T-helper 1 cell treated with Interleukin-12 subunit alpha and Interleukin-12 subunit beta and Interleukin-4 antibody, amounts not matched to agents 30 μg/mL and 1 μg/mL, for 36 hours (primary cell): ENCODE measurements around the gene COL8A2.
A peak's percentile ranks its signal among the peaks of the same experiment; 100 is the strongest.

Experiments used
- H3K27ac Mint-ChIP-seq: one replicate; pipeline ENCODE4 v1.8.0; 2021; ENCODE audit warnings: mild to moderate bottlenecking, mixed read lengths
- H3K27me3 Mint-ChIP-seq: one replicate; pipeline ENCODE4 v1.8.0; 2021; ENCODE audit warnings: low read depth, mixed read lengths
- H3K36me3 Mint-ChIP-seq: one replicate; pipeline ENCODE4 v1.8.0; 2021; ENCODE audit warnings: low read depth, mixed read lengths
- H3K4me1 Mint-ChIP-seq: one replicate; pipeline ENCODE4 v1.8.0; 2021; ENCODE audit warnings: low read depth, mixed read lengths
- H3K4me3 Mint-ChIP-seq: one replicate; pipeline ENCODE4 v1.8.0; 2021; ENCODE audit warnings: mild to moderate bottlenecking, moderate library complexity, mixed read lengths
- H3K9me3 Mint-ChIP-seq: one replicate; pipeline ENCODE4 v1.8.0; 2021; ENCODE audit warnings: mixed read lengths

The COL8A2 gene

DNA sequence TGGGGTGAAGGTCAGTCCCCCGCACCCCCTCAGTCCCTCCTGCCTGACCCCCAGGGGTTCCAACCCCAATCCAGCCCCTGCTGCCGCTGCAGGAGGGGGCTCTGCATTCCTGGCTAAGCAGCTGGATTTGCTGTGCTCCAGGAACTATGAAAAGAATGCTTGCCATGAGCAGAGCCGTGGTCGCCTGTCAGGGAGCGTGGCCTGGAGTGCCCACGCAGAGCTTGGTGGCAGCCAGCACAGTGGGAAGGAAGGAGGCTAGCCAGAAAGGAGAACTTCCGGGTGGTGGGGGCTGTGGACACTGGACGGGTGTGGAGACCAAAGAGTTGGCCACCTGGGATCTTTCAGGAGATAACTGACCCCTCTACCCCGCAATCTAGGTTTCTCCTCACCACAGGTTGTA is 5.6 kb downstream of the COL8A2 start:
- Mint-ChIP-seq H3K36me3 (peaks cover 1% of the 10 kb centered on the region), H3K27ac (no peak overlapping the region), H3K4me1 (peaks cover 6% of the 10 kb centered on the region), H3K4me3 (no peak overlapping the region), H3K9me3 (no peaks in the 10 kb centered on the region), H3K27me3 (peaks cover 35% of the 10 kb centered on the region)

DNA sequence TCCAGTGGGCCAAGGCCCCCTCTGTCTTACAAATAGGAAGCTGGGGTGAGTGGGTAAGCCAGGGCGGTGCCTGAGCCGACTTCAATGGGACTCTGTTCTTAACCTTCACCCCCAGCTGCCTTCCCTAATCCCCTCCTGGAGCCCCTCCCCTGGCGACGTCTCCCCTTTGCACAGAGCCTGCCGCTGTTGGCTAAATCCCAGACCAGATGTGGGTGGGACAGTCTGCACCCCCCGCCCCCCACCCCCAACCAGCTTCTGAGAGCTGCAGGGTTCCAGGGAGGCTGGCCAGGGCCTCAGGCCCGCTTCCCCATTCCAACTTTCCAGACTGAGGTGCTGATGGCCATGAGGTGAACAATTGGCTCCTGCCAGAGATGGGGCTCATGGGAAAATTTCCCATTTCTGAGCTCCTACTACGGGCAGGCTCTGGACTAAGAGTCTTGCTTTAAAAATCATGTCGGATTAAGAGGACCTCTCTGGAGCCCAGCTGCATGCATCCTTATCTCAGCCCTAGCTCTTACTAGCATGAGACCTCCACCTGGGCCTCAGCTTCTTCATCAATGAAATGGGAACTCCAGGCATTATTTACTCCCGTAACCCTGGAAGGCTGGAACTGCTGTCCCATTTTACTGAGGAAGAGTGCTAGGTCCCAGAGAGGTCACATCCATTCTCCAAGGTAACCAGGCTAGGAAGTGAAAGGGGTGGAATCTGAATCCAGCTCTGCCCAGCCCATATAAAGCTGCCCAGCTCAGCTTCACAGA is 6.4 kb downstream of the COL8A2 start:
- no peaks in the 10 kb centered on the region for H3K36me3 Mint-ChIP-seq
- peaks cover 27% of the 10 kb centered on the region for H3K27me3 Mint-ChIP-seq
- no peak overlapping the region for H3K27ac Mint-ChIP-seq
- H3K9me3 Mint-ChIP-seq: no peaks in the 10 kb centered on the region
- H3K4me3 Mint-ChIP-seq: no peak overlapping the region
- H3K4me1 Mint-ChIP-seq: peaks cover 4% of the 10 kb centered on the region

DNA sequence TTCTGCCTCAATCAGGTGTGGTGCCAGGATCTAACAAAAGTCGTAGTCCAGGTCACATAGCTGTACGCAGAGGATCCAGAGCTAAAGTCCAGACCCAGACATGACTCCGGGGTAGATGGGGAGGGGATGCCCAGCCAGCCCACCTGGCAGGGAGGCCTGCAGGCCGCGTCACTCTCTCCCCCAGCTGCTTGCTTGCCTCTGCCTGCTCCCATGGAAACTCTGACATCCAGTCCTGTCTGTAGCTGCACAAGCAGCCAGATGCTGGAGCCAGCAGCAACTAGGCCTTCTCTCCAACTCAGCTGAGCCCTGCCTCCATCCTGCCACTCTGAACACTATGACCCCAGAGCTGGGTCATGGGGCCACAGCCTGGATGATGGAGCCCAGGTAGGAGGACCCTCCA is 8.1 kb downstream of the COL8A2 start:
- H3K27me3 Mint-ChIP-seq: peaks cover 10% of the 10 kb centered on the region
- no peak overlapping the region for H3K27ac Mint-ChIP-seq
- no peaks in the 10 kb centered on the region for H3K4me1 Mint-ChIP-seq
- no peak overlapping the region for H3K4me3 Mint-ChIP-seq
- no peaks in the 10 kb centered on the region for H3K36me3 Mint-ChIP-seq
- no peaks in the 10 kb centered on the region for H3K9me3 Mint-ChIP-seq

DNA sequence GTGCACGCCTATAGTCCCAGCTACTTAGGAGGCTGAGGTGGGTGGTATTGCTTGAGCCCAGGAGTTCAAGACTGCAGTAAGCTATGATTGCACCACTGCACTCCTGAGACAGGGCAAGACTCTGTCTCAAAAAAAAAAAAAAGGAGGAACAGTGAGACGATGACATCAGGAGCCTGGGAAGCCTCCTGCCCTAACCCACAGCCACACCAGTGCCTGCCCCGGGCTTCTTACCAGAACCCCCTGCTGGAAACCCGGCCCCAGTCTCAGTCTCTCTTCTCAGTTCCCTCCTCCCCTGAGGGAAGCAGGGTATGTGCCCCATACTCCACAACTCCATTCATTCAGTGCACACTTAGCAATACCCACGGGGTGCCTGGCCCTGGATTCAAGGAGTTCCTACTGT is 9.1 kb downstream of the COL8A2 start:
- Mint-ChIP-seq H3K9me3 (no peaks in the 10 kb centered on the region), H3K27ac (no peak overlapping the region), H3K27me3 (peaks cover 8% of the 10 kb centered on the region), H3K36me3 (no peaks in the 10 kb centered on the region), H3K4me3 (no peak overlapping the region), H3K4me1 (peaks cover 4% of the 10 kb centered on the region)

DNA sequence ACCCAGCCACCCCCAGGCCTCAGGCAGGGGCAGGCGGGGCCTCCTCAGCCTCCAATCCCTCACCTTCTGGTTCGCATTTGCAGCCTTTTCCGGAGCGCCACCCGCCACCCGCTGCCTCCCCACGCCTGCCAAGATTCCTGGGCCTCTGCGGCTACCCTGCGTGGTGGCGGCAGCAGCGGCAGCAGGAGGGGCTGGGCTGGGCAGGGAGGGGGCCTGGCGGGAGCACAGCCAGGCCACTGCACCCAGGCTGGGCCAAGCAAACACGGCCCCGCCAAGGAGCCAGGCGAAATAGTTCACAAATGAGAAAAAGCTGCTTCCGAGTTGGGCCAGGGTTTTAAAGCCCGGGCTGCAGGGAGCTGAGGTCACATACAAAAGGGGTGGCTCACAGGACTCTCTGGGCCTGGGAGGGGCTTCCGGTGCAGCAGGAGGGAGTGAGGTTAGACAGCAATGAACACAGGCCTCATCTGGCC is 9.8 kb downstream of the COL8A2 start:
- peaks cover 8% of the 10 kb centered on the region for H3K27me3 Mint-ChIP-seq
- H3K36me3 Mint-ChIP-seq: no peaks in the 10 kb centered on the region
- H3K4me3 Mint-ChIP-seq: no peak overlapping the region
- peaks cover 4% of the 10 kb centered on the region for H3K4me1 Mint-ChIP-seq
- no peaks in the 10 kb centered on the region for H3K9me3 Mint-ChIP-seq
- no peak overlapping the region for H3K27ac Mint-ChIP-seq

DNA sequence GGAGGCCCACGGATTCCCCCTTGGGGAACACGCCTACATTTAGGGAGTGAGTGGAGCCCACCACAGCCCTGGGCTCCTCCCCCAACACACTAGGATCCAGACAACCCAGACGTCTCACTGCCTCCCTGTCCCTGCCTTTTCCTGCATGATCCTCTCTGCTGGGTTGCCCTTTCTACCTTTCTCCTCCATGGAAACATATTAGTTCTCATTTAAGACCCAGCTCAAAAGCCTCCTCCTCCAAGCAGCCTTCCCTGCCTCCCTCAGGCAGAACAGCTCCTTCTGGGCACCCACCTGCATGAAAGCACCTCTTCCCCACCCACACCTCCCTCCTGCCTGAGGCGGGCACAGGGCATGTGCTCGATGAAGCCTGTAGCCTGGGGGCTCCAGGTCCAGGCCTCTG is 10.7 kb downstream of the COL8A2 start:
- no peak overlapping the region for H3K4me3 Mint-ChIP-seq
- H3K27me3 Mint-ChIP-seq: peaks cover 3% of the 10 kb centered on the region
- H3K36me3 Mint-ChIP-seq: no peaks in the 10 kb centered on the region
- no peak overlapping the region for H3K27ac Mint-ChIP-seq
- peaks cover 4% of the 10 kb centered on the region for H3K4me1 Mint-ChIP-seq
- no peaks in the 10 kb centered on the region for H3K9me3 Mint-ChIP-seq

DNA sequence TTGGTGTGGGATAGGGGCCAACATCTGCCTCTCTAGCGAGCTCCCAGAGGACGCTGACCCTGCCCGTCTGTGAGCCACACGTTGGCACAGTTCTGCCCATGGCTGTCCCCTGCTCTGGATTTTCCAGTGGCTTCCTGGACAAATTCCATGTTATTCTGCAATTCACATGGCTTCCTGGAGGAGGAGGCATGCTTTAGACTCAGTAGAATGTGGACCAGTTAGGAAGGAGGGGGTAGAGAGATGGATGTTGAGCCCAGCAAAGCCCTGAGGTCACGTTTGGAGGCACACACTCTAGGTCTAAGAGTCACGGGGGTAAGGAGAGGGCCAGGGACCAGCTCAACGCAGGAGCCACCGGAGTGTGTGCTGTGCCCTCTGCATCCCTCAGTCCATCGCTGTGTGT is 12.2 kb downstream of the COL8A2 start:
- Mint-ChIP-seq H3K9me3 (no peaks in the 10 kb centered on the region), H3K4me1 (peaks cover 13% of the 10 kb centered on the region), H3K4me3 (no peak overlapping the region), H3K36me3 (no peaks in the 10 kb centered on the region), H3K27ac (no peak overlapping the region), H3K27me3 (no peaks in the 10 kb centered on the region)

DNA sequence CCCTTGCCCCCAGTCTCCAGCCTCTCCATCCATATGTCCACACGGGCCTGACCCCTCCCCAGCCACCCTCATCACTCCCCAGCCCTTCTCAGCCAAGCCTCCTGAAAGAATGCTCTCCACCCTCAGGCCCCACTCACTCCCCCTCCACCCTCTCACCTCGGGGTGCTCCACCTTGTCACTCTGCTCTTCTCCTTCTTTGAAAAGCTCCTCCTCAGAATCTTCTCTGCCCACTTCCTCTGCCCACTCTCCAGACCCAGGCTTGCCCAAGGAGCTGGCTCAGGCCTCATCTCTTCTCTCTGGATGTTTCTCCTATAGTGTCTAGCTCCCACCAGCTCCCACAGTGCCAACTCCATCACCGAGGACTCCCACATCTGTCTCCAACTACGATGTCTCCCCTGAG is 13.9 kb downstream of the COL8A2 start:
- H3K27ac Mint-ChIP-seq: peak overlapping the region; percentile 5
- H3K27me3 Mint-ChIP-seq: no peaks in the 10 kb centered on the region
- H3K9me3 Mint-ChIP-seq: no peaks in the 10 kb centered on the region
- H3K4me3 Mint-ChIP-seq: no peak overlapping the region
- H3K4me1 Mint-ChIP-seq: peaks cover 13% of the 10 kb centered on the region
- no peaks in the 10 kb centered on the region for H3K36me3 Mint-ChIP-seq

DNA sequence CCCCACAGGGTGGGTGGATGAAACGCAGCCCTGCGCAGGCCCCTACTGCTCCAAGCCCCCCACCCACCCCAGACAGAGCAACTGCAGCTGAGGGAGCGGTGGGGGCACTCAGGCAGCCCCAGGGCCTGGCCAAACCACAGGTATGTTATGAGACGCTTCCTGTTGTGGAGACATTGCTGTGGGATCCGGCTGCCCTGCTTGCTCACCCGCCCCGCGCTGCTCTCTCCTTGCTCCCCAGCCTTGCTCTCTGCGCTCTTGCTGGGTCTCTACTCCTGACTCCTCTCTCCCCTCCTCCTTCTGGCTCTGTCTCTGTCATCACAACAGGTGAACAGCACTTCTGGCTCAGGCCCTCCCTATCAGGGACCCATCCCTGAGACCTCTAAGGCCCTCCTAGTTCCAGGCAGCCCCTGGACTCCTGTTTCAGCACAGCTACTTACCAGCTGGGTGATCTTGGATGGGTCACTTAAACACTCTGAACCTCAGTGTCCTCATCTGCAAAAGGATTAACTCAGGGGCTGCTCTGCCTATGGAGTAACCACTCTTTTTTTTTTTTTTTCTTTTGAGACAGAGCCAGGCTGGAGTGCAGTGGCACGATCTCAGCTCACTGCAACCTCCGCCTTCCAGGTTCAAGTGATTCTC is 15.9 kb downstream of the COL8A2 start:
- Mint-ChIP-seq H3K27me3 (no peaks in the 10 kb centered on the region), H3K4me1 (peaks cover 13% of the 10 kb centered on the region), H3K4me3 (peak overlapping the region; percentile 59), H3K27ac (peak overlapping the region; percentile 57), H3K36me3 (no peaks in the 10 kb centered on the region), H3K9me3 (no peaks in the 10 kb centered on the region)

DNA sequence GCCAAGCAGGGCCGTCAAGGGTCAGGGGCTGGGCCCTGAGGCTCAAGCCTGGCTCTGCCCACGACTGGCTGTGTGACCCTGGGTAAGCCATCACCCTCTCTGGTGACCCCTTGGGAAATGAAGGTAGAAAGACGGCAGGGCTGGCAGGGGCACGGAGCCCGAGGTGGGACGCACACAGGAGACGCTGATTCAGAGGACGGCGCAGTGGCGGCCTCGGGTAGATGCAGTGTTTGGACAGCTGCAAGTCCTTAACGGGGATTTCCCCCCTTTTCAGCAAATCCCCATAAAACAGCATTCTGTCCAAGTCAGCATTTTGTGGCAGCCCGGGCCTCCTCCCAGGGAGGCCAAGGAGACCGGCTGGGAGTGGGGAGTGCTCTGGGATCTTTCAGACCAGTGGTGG is 16.7 kb downstream of the COL8A2 start:
- H3K27me3 Mint-ChIP-seq: no peaks in the 10 kb centered on the region
- H3K9me3 Mint-ChIP-seq: no peaks in the 10 kb centered on the region
- H3K36me3 Mint-ChIP-seq: no peaks in the 10 kb centered on the region
- peaks cover 13% of the 10 kb centered on the region for H3K4me1 Mint-ChIP-seq
- no peak overlapping the region for H3K4me3 Mint-ChIP-seq
- no peak overlapping the region for H3K27ac Mint-ChIP-seq

DNA sequence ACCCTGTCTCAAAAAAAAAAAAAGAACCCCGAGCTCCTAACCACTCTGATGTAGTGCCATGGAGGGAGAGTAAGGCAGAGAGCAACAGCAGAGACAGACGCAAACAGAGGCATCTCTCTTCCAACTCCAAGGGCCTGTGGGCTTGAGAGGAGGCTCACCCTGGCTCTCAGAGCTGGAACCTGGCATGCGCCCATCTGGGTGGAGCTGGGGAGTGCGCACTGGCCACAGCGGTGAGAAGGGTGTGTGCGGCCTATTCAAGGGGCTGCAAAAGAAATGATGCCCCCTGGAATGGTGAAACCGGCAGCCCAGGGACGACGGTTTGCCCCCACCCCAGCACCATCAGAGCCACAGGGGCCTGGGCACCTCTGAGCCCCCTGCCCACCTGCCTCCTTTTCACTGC is 17.6 kb downstream of the COL8A2 start:
- H3K4me1 Mint-ChIP-seq: peaks cover 13% of the 10 kb centered on the region
- no peaks in the 10 kb centered on the region for H3K9me3 Mint-ChIP-seq
- no peaks in the 10 kb centered on the region for H3K27me3 Mint-ChIP-seq
- no peak overlapping the region for H3K27ac Mint-ChIP-seq
- no peaks in the 10 kb centered on the region for H3K36me3 Mint-ChIP-seq
- no peak overlapping the region for H3K4me3 Mint-ChIP-seq

DNA sequence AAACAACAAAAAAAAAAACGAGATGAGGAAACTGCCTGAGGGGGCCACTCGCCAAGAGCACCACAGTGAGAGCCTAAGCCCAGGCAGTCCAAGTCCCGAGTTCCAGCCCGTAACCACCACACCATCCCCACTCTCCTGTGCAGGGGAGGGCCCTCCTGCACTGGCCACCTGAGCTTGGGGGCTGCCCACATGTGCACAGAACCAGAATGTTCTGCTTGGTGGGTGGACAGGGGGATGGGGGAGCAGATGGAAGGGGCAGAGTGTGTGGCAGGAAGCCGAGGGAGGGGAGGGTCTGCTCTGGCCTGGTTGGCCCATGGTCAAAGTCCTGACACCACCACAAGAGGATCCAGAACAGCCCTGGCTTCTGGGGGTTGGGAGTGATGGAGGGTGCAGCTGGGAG is 18.8 kb downstream of the COL8A2 start:
- Mint-ChIP-seq H3K4me1 (peaks cover 11% of the 10 kb centered on the region), H3K27ac (no peak overlapping the region), H3K9me3 (no peaks in the 10 kb centered on the region), H3K27me3 (no peaks in the 10 kb centered on the region), H3K4me3 (no peak overlapping the region), H3K36me3 (no peaks in the 10 kb centered on the region)

DNA sequence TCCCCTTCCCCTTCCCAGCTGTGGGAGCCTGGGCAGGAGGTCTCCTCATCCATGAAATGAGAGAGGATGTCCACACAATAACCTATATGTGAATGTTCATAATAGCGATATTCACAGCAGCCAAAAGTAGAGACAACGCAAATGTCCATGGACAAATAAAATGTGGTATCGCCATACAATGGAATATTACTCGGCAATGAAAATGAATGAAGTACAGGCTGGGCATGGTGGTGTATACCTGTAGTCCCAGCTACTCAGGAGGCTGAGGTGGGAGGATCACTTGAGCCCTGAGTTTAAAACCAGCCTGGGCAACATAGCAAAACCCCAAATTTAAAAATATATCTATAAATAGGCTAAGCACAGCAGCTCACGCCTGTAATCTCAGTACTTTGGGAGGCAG is 23.5 kb downstream of the COL8A2 start:
- Mint-ChIP-seq H3K4me1 (peaks cover 2% of the 10 kb centered on the region), H3K36me3 (no peaks in the 10 kb centered on the region), H3K9me3 (no peaks in the 10 kb centered on the region), H3K27ac (no peak overlapping the region), H3K27me3 (no peaks in the 10 kb centered on the region), H3K4me3 (no peak overlapping the region)

DNA sequence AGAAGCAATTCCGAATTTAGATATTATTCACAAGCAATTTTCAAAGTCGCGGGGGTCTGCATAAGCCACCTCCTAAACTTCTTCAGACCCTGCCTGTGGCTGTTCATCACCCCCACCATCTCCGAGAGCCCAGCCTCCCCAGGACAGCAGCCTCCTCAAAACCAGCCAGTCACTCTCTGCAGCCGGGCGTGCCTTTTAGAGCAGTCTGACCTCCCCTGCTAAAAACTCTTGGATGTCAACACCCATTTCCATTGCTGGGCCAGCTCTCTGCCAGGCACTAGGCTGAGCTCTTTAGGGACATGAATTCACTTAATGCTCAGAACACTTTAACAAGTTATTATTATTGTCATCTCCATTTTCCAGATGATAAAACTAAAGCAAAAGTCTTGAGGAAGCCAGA is 24.6 kb downstream of the COL8A2 start:
- no peak overlapping the region for H3K27ac Mint-ChIP-seq
- H3K27me3 Mint-ChIP-seq: no peaks in the 10 kb centered on the region
- H3K4me1 Mint-ChIP-seq: peaks cover 2% of the 10 kb centered on the region
- H3K4me3 Mint-ChIP-seq: no peak overlapping the region
- H3K36me3 Mint-ChIP-seq: no peaks in the 10 kb centered on the region
- no peaks in the 10 kb centered on the region for H3K9me3 Mint-ChIP-seq

DNA sequence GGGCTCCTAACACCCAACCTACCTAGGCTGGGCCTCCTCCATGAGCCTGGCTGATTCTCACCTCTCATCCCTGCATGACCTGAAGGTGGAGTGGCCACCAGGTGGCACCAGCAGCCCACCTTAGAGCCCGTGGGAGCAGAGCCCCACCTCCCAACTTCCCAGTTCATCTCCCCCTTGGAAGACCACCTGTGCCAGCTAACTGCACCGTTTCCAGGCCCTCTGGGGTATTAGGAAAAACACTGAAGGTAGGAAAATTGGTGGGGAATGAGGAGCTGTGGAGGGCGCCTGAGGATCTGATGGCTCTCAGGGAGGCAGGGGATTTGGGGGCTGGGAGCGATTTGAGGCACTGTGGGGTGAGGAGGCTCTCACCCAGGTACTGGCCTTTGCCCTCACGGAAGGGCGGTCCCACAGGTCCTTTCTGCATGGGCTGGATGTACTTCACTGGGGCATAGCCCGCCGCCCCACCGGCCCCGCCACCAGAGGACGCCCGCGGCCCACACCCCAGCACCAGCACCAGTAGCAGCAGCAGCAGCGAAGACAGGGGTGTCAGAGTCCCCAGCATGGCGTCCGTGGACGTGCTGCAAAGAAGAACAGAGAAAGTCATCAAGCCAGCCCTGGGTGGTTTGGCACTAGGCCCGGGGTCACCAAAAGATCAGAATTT is 25.2 kb downstream of the COL8A2 start:
- H3K4me1 Mint-ChIP-seq: peaks cover 2% of the 10 kb centered on the region
- H3K9me3 Mint-ChIP-seq: no peaks in the 10 kb centered on the region
- no peaks in the 10 kb centered on the region for H3K27me3 Mint-ChIP-seq
- no peaks in the 10 kb centered on the region for H3K36me3 Mint-ChIP-seq
- H3K4me3 Mint-ChIP-seq: no peak overlapping the region
- H3K27ac Mint-ChIP-seq: no peak overlapping the region
